Transverse colon (tissue), 3 donors: ENCODE measurements around the gene ZNF326.

Experiments used
- EP300 ChIP-seq: sonication (generic); formaldehyde crosslinking; IDR thresholded peaks from one replicate; pipeline ENCODE4 v1.6.1; 2017; ENCODE audit warnings: antibody characterized with exemption, low read depth
- POLR2A ChIP-seq: fragments of 450-650 bp; IDR thresholded peaks from one replicate; pipeline ENCODE4 v1.6.1; 2016; ENCODE audit warnings: antibody characterized with exemption, mild to moderate bottlenecking, moderate library complexity
- TF ChIP-seq, protein P1 (sequence below), 5 experiments: fragments of 200-600 bp in 3 of 5; fragments of 450-650 bp in 2 of 5; sonication (generic) in 3 of 5; IDR thresholded peaks; 1 replicate in 2 of 5; 2 replicates in 3 of 5; pipeline ENCODE4 v1.5.1; 2016 to 2017; ENCODE audit warnings: antibody characterized with exemption in 5 of 5, inconsistent platforms in 3 of 5, mild to moderate bottlenecking in 2 of 5, moderate library complexity in 1 of 5

DNA sequence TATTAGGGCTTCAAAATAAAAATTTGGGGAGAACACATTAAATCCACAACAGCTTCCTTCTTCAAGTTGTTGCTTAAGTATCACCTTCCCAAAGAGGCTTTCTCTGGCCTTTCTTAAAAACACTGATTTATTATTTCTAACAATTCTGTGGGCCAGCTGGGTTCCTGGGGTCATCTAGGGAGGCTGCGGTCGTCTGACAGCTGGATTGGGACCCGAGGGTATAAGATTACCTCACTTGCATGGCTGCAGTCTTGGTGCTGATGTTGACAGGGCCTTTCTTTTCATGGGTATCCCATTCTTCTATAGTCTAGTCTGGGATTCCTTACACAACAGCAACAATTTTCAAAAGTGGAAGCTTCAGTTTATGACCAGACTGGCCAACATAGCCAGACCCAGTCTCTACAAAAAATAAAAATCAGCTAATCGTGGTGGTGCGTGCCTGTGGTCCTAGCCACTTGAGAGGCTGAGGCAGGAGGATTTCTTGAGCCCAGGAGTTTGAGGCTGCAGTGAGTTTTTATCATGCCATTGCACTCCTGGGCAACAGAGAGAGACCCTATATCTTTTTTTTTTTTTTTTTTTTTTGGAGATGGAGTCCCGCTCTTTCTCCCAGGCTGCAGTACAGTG lies 46.1 kb upstream of the ZNF326 start:
- TF ChIP-seq, protein P1, sequence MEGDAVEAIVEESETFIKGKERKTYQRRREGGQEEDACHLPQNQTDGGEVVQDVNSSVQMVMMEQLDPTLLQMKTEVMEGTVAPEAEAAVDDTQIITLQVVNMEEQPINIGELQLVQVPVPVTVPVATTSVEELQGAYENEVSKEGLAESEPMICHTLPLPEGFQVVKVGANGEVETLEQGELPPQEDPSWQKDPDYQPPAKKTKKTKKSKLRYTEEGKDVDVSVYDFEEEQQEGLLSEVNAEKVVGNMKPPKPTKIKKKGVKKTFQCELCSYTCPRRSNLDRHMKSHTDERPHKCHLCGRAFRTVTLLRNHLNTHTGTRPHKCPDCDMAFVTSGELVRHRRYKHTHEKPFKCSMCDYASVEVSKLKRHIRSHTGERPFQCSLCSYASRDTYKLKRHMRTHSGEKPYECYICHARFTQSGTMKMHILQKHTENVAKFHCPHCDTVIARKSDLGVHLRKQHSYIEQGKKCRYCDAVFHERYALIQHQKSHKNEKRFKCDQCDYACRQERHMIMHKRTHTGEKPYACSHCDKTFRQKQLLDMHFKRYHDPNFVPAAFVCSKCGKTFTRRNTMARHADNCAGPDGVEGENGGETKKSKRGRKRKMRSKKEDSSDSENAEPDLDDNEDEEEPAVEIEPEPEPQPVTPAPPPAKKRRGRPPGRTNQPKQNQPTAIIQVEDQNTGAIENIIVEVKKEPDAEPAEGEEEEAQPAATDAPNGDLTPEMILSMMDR (IDR thresholded peaks at IDR 0.05), result no peak
- TF ChIP-seq EP300, result no peak
- TF ChIP-seq POLR2A, result no peak
